ENCODE results near the gene ST8SIA2.

The ST8SIA2 gene

GRCh38 chr15:92393071-92393979, at the start of gene ST8SIA2:
Gene ST8SIA2, plus strand, starts transcription at chr15:92393881. Its CDS starts 184 bp downstream, at chr15:92394065.
- Histone ChIP-seq H3K9ac (ENCODE audit: insufficient read length) (peak within 1 kb of the TSS; percentile 41), H3K4me3 (peak within 1 kb of the TSS; percentile 78), H3K27ac (no peak within 1 kb of the TSS), H3K36me3 (ENCODE audit: insufficient read depth, low read length) (no peaks in the 10 kb centered on the region), H3K9me3 (ENCODE audit: low read depth, low read length) (no peaks in the 10 kb centered on the region)
- no peak for DNase-seq (ENCODE audit: low read depth, low spot score)
- TF ChIP-seq EZH2 (IDR thresholded peaks at IDR 0.05): peak; percentile 65
- TF ChIP-seq POLR2AphosphoS5 (IDR thresholded peaks at IDR 0.05; ENCODE audit: borderline replicate concordance, low read depth, low read length): no peak

- DNase-seq (ENCODE audit: low read depth, low spot score): no peak
- Histone ChIP-seq H3K4me3 (no peak overlapping the region), H3K9me3 (ENCODE audit: low read depth, low read length) (no peaks in the 10 kb centered on the region), H3K9ac (ENCODE audit: insufficient read length) (no peak overlapping the region), H3K27ac (no peak overlapping the region), H3K36me3 (ENCODE audit: insufficient read depth, low read length) (no peaks in the 10 kb centered on the region)
- TF ChIP-seq EZH2 (IDR thresholded peaks at IDR 0.05) (no peak), FOXP2 (optimal IDR thresholded peaks at IDR 0.05; ENCODE audit: control extremely low read depth, extremely low read length, insufficient read depth) (no peak), POLR2AphosphoS5 (IDR thresholded peaks at IDR 0.05; ENCODE audit: borderline replicate concordance, low read depth, low read length) (no peak)
Measured at GRCh38 chr15:92343924-92344643, 49.6 kb upstream of the ST8SIA2 start.

GRCh38 chr15:92346063-92346462, 47.6 kb upstream of the ST8SIA2 start:
- Histone ChIP-seq H3K27ac (no peak overlapping the region), H3K36me3 (ENCODE audit: insufficient read depth, low read length) (no peaks in the 10 kb centered on the region), H3K4me3 (no peak overlapping the region), H3K9ac (ENCODE audit: insufficient read length) (no peak overlapping the region), H3K9me3 (ENCODE audit: low read depth, low read length) (no peaks in the 10 kb centered on the region)
- no peak for DNase-seq (ENCODE audit: low read depth, low spot score)
- TF ChIP-seq POLR2AphosphoS5 (IDR thresholded peaks at IDR 0.05; ENCODE audit: borderline replicate concordance, low read depth, low read length) (no peak), EZH2 (IDR thresholded peaks at IDR 0.05) (no peak), FOXP2 (optimal IDR thresholded peaks at IDR 0.05; ENCODE audit: control extremely low read depth, extremely low read length, insufficient read depth) (no peak)

- Histone ChIP-seq H3K36me3 (ENCODE audit: insufficient read depth, low read length) (no peaks in the 10 kb centered on the region), H3K9ac (ENCODE audit: insufficient read length) (no peak overlapping the region), H3K27ac (no peak overlapping the region), H3K9me3 (ENCODE audit: low read depth, low read length) (no peaks in the 10 kb centered on the region), H3K4me3 (no peak overlapping the region)
- no peak for TF ChIP-seq FOXP2 (optimal IDR thresholded peaks at IDR 0.05; ENCODE audit: control extremely low read depth, extremely low read length, insufficient read depth)
- no peak for TF ChIP-seq EZH2 (IDR thresholded peaks at IDR 0.05)
- TF ChIP-seq POLR2AphosphoS5 (IDR thresholded peaks at IDR 0.05; ENCODE audit: borderline replicate concordance, low read depth, low read length): no peak
- no peak for DNase-seq (ENCODE audit: low read depth, low spot score)
Measured at GRCh38 chr15:92355307-92355706, 38.4 kb upstream of the ST8SIA2 start.

- TF ChIP-seq FOXP2 (optimal IDR thresholded peaks at IDR 0.05; ENCODE audit: control extremely low read depth, extremely low read length, insufficient read depth): no peak
- TF ChIP-seq EZH2 (IDR thresholded peaks at IDR 0.05): no peak
- no peak for TF ChIP-seq POLR2AphosphoS5 (IDR thresholded peaks at IDR 0.05; ENCODE audit: borderline replicate concordance, low read depth, low read length)
- no peak overlapping the region for H3K27ac ChIP-seq
- no peaks in the 10 kb centered on the region for H3K36me3 ChIP-seq (ENCODE audit: insufficient read depth, low read length)
- H3K9ac ChIP-seq (ENCODE audit: insufficient read length): no peak overlapping the region
- no peak for DNase-seq (ENCODE audit: low read depth, low spot score)
- no peak overlapping the region for H3K4me3 ChIP-seq
- no peaks in the 10 kb centered on the region for H3K9me3 ChIP-seq (ENCODE audit: low read depth, low read length)
Measured at GRCh38 chr15:92361321-92362000, 32.2 kb upstream of the ST8SIA2 start.

GRCh38 chr15:92362001-92362350, 31.7 kb upstream of the ST8SIA2 start:
- Histone ChIP-seq H3K4me3 (no peak overlapping the region), H3K36me3 (ENCODE audit: insufficient read depth, low read length) (no peaks in the 10 kb centered on the region), H3K9ac (ENCODE audit: insufficient read length) (no peak overlapping the region), H3K27ac (no peak overlapping the region), H3K9me3 (ENCODE audit: low read depth, low read length) (no peaks in the 10 kb centered on the region)
- no peak for TF ChIP-seq EZH2 (IDR thresholded peaks at IDR 0.05)
- TF ChIP-seq POLR2AphosphoS5 (IDR thresholded peaks at IDR 0.05; ENCODE audit: borderline replicate concordance, low read depth, low read length): no peak
- no peak for TF ChIP-seq FOXP2 (optimal IDR thresholded peaks at IDR 0.05; ENCODE audit: control extremely low read depth, extremely low read length, insufficient read depth)
- DNase-seq (ENCODE audit: low read depth, low spot score): no peak

GRCh38 chr15:92365084-92365483, 28.6 kb upstream of the ST8SIA2 start:
- no peak for DNase-seq (ENCODE audit: low read depth, low spot score)
- Histone ChIP-seq H3K9ac (ENCODE audit: insufficient read length) (no peak overlapping the region), H3K36me3 (ENCODE audit: insufficient read depth, low read length) (no peaks in the 10 kb centered on the region), H3K27ac (no peak overlapping the region), H3K9me3 (ENCODE audit: low read depth, low read length) (no peaks in the 10 kb centered on the region), H3K4me3 (no peak overlapping the region)
- TF ChIP-seq EZH2 (IDR thresholded peaks at IDR 0.05) (no peak), FOXP2 (optimal IDR thresholded peaks at IDR 0.05; ENCODE audit: control extremely low read depth, extremely low read length, insufficient read depth) (no peak), POLR2AphosphoS5 (IDR thresholded peaks at IDR 0.05; ENCODE audit: borderline replicate concordance, low read depth, low read length) (no peak)

- H3K9ac ChIP-seq (ENCODE audit: insufficient read length): no peak overlapping the region
- TF ChIP-seq POLR2AphosphoS5 (IDR thresholded peaks at IDR 0.05; ENCODE audit: borderline replicate concordance, low read depth, low read length) (no peak), EZH2 (IDR thresholded peaks at IDR 0.05) (no peak), FOXP2 (optimal IDR thresholded peaks at IDR 0.05; ENCODE audit: control extremely low read depth, extremely low read length, insufficient read depth) (no peak)
- H3K27ac ChIP-seq: no peak overlapping the region
Measured at GRCh38 chr15:92365906-92366305, 27.8 kb upstream of the ST8SIA2 start.

More at GRCh38 chr15:92365906-92366305, 27.8 kb upstream of the ST8SIA2 start:
- no peak for DNase-seq (ENCODE audit: low read depth, low spot score)
- H3K36me3 ChIP-seq (ENCODE audit: insufficient read depth, low read length): no peaks in the 10 kb centered on the region
- no peaks in the 10 kb centered on the region for H3K9me3 ChIP-seq (ENCODE audit: low read depth, low read length)
- no peak overlapping the region for H3K4me3 ChIP-seq

All from SK-N-MC (cell line).